ENCODE results near the gene EVI5.
A peak's percentile ranks its signal among the peaks of the same experiment; 100 is the strongest.
"Not testable (repeated sequence)": the region's sequence is repeated elsewhere in the genome, so short reads cannot be mapped to it uniquely, and the experiment has no call there.

Gene EVI5

DNA sequence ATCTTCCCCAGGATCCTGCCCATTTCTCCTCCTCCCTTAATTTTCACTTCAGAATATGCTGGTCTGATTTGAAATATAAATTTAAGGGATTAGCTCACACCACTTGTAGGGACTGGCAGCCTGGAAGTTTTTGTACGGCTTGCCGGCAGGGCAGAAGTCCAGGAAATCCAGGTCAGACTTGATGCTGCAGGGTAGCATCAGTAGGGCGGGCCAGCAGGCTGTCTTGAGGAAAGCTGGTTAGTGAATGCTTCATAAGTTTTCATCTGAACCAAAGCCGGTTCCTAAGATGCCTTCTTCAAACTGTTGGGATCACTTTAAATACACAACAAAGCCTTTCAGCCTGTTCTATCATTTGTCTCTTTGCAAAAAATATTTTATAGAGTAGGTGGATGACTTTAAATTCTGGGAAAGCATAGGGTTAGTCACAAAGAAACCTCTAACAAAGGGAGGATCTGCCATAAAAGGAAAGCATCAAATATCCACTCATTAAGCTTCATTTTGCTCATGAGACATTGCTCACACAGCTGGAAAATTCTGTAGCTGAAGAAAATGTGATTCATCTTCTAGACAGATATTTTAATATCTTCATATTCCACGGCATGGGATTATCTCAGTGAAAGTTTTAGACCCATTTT is 207.5 kb downstream of the EVI5 start:
- peak in 21 of 51 donors; percentile 0 to 32 (median 6) for DNase-seq

DNA sequence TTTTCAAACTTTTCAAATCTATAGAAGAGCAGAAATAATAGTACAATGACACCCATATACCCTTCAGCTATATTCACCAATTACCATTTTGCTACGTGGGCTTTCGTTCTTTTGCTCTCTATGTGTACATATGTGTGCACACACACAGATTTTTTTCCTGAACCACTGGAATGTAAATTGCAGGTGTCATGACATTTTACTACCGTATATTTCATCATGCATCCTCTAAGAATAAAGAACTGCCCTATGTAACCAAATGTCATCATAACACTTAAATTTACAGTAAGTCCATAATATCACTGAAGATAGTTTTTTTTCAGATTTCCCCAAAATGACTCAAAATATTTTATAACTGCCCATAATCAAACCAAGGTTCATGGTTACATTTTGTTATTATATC is 209.8 kb downstream of the EVI5 start:
- no peak for DNase-seq

DNA sequence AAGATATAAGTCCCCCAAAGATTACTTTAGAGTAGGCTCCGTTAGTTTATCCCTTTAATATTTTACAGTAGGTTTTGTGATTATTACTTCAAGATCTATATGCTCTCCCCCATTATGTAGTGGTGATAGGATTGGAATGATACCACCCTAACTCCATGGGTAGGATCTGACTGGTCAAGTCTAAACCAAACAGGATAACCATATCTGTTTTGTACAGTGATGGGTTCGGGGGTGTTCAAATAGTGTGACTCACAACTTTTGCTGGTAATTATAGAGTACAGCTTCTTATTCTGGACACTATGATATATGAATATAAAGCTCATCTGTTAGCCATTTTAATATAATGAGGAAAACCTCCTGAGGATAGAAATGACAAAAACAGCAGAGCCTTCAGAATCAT is 212.4 kb downstream of the EVI5 start:
- no peak for DNase-seq

DNA sequence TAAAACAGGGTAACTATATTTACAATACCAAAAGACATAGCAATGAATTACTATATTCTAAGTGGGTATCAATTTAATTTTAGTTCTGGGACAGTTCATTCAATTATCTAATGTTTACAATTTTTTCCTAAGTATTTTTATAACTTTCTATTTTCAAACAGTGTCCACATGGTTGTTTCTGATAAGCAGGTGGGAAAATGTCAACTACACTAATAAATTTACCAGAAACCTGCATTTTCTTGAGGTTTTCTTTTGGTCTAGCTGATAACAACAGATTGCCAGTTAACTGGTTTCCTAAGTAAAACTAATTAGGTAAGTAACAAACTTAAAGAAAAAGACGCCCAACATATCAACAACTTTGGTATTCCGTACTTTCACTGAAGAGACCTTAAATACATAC is 213.3 kb downstream of the EVI5 start:
- DNase-seq, result no peak

DNA sequence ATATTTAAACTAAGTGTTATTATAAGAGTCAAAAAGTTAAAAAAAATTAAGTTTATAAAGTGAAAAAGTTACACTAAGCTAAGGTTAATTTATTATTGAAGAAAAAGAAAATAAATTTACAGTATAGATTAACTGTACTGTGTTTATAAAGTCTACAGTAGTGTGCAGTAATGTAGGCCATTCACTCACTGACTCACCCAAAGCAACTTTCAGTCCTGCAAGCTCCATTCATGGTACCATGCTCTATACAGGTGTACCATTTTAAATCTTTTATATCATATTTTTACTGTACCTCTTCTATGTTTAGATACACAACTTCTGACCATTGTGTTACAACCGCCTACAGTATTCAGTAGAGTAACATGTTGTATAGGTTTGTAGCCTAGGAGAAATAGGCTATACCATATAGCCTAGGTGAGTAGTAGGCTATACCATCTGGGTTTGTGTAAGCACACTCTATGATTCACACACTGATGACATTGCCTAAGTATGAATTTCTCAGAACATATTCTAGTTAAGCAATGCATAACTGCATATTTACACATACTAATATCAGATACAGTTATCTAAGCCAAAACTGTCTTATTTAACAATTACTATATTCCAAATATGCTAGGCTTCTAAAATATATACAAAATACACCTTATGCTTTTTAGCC is 217.6 kb downstream of the EVI5 start:
- DNase-seq, result no peak

DNA sequence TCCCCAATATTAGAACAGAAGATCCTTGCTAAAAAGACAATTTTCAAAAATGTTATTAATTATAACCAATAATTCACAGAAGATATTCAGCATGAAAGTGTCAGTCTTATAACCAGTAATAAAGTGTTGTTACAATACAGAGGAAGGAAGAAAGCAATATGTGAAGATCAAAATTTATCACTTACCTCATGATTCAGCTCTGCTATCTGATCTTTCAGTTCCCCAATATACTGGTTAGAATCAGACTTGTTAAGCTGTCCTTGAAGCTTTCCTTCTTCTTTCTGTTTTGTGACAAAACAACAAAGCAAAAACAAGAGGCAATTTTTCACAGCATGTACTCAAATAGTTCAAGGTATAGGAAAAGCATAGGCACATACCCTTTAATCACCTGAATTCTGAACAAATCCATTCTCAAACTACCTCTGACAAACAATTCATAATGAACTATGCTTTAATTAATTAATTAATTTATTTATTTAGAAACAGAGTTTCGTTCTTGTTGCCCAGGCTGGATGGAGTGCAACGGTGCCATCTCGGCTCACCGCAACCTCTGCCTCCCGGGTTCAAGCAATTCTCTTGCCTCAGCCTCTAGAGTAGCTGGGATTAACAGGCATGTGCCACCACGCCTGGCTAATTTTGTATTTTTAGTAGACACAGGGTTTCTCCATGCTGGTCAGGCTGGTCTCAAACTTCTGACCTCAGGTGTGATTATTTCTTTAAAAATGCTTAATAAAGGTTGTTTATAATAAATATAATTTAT is 221.3 kb downstream of the EVI5 start:
- DNase-seq, result no peak

DNA sequence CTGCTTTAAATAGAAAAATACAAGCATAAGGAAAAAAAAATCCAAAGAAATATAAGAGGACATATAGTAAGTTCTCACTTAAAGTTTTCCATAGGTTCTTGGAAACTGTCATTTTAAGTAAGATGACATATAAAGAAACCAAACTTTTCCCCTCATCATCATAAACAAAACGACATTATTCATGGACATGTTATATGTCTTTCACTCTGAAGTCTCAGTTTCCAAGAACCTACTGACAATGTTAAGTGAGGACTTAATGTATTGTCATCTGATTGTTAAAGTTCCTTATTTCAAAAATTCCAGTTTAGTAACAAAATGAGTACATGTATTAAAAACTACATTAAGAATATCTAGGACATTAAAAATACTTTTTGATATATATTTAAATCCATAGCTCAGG is 228.6 kb downstream of the EVI5 start:
- DNase-seq, result no peak

DNA sequence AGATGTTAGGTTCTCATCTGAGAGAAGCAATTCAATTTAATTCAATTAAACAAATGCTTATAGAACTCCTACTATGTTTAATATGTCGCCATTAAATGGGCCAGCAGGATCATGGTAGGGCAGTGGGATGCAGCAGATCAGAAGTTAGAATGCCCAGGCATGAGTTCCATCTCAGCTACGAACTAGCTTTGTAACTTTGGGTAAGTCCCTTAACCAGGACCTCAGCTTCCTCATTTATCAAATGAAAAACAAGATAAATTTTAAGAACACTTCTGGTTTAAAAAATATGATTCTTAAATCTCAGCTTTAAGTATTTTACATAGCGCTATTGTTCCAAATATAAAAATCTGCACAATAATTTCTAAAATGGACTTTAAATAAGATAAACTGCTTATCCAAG is 230.7 kb downstream of the EVI5 start:
- no peak for DNase-seq

DNA sequence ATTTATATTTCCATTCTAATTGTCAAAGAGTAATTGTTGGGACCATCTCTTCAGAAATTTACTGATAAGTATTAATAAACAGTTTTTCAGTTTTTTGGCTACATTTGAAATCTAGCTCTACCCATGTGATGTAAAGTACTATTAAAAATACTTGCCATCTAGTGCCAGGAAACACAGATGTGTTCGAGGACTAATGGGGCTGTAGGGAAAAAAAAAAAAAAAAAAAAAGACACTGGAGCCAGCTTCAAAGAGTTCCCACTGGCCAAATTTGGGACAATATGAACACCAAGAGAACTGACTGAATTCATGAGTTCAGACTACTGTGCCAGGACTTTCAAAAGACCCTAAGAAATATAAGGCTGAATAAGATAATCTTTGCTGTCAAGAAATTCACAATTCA is 233.0 kb downstream of the EVI5 start:
- no peak for DNase-seq

DNA sequence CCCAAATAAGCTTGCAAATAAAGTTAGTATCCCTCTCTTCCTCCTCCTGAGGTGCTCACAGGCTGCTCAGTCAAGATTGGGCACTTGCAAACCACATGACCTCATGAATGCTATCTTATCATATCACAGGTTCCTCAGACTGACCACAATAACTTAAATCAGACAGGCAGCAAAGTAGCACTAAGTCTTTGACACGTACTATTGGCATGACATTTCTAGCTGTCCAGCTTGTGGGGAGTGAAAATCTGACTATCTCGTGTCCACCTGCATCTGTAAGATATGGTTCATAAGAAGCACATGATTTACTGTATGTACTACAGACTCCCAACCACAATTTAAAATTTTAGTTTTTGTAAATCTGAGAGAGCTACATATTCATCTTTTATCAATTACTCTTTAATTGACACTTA is 240.1 kb downstream of the EVI5 start:
- DNase-seq, result no peak

DNA sequence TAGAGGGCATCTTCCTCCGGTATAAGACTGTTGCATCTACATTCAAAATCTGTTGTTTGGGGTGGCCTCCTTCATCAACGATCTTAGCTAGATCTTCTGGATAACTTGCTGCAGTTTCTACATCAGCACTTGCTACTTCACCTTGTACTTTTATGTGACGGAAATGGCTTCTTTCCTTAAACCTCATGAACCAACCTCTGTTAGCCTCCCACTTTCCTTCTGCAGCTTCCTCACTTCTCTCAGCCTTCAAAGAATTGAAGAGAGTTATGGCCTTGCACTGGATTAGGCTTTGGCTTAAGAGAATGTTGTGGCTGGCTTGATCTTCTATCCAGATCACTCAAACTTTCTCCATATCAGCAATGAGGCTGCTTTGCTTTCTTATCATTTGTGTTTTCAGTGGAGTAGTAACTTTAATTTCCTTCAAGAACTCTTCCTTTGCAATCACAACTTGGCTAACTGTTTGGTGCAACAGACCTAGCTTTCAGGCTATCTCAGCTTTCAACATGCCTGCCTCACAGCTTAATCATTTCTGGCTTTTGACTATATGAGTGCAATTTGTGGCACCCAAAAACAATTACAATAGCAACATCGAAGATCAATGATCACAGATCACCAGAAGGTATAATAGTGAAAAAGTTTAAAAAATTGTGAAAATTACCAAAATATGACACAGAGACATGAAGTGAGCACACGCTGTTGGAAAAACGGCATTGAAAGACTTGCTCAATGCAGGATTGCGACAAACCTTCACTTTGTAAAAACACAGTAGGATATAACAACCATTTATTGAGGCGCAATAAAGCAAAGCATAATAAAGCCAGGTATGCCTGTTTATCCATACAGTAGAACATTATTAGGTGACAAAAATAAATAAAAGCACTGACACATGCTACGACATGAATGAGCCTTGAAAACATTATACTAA is 241.5 kb downstream of the EVI5 start:
- no peak for DNase-seq

DNA sequence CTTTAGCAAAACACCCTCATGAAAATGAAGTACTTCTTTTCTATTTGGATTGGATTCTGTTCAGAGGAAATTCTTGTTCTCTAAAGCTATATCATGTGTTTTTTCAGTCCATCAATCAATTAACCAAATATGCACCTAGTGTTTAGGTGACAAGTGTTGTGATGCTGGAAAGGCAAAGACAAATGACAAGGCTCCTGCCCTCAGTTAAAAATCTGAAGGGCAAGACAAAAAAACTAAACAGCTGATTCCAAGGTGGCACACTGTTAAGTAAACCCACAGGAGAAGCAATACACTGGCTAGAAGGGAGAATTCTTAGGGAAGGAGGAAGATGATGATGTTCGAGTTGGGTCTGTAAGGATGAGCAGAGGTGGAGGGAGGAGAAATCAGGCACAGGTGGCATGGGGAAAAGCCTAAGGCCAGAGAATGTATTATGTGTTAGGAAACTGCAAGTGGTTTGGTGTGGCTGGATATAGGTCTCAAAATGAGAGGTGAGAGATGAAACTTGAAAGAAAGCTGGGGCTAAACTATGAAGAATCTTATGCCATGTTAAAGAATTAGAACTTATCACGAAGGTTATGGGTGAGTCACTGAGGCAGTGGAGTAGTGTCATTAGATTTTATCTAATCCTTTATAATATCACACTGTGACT is 246.4 kb downstream of the EVI5 start:
- DNase-seq, result no peak

DNA sequence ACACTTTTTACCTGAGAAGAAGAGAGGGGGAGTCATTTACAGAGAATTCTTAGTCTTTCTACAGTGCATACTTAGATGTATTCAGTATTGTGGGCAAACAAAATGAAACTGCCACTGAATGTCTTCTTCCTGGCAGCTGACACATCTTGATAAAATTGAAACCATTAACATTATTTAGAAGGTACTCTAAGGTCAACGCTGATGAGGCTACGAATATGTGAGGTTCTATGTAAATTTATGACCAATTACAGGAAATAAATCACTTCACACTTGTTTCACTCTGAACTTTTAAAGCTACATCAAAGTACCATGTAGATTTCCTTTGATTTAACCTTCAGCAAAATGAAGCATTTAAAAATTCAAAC is 246.9 kb downstream of the EVI5 start:
- DNase-seq, result no peak

DNA sequence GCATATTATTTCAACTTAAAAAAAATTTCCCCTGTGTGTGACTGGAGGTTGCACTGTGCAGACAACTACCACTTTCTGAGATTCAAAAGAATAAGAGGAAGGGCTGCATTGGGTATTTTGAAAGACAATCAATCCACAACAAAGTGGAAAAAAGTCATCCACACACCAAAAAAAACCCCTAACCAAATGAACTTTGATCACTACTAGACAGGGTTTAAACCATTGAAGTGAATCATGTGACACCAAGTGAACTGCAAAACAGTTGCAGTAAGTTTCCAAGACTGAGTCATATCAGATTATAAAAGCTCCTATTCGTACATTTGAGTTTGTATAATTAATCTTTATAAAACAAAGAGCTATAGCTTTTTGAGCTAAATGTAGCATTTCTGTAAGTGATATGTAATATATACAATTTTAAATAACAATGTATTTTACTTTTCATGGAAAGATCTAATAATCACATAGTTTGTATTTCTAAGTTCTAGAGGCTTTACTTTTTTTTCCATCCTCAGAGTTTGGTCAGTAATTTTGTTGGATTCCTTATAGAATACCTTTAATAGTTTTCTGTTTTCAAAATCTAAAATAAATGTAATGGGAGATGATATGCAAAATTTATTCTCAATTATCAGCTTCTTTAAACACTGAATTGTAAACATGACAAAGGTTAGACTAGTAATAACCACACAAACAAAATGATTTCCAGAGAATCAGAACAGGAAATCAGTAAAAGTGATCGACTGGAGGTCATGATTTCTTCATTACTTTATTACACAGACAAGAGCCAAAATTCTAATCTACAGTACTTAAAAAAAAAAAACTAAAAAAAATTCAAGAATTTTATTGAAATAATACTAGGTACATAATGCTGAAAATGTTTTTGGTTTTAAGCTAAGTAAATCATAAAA is 247.7 kb downstream of the EVI5 start:
- no peak for DNase-seq

DNA sequence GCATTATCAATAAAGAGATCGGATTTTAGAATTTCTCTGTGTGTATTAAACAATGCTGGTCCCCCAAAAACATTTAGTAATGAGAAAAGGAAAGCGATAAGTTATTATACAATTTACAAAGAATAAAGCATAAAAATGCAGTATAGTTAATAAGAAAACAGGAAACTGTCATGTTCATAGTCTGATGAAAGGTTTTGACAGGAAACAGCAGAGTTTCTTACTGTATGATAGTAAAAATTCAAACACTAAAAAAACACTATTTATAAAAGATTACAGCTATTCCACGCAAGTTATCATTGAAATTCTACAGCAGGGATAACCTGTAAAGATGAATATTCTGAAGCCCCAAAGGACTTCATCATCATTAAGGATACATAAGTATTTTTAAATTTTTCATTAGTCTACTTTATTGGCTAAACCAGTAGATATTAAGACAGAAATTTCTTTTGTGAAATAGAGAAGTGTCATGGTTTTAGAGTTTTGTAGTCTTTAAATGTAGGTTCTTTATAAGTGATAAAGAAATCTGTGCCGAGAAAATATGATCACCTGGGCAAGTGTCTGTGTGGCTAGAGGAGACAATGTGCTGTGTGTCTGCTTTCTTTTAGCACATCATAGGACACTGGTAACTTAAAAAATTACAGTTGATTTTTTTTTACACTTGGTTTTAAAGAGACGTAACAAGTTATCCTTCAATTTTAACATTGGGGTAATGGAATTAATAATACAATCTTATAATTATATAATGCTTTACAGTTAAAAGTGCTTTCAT is 248.5 kb downstream of the EVI5 start:
- no peak for DNase-seq

DNA sequence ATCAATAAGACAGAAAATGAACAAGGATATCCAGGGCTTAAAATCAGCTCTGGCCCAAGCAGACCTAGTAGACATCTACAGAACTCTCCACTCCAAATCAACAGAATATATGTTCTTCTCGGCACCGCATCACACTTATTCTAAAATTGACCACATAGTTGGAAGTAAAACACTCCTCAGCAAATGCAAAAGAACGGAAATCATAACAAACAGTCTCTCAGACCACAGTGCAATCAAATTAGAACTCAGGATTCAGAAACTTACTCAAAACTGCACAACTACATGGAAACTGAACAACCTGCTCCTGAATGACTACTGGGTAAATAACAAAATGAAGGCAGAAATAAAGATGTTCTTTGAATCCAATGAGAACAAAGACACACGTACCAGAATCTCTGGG is 252.5 kb downstream of the EVI5 start:
- not testable (repeated sequence) for DNase-seq

DNA sequence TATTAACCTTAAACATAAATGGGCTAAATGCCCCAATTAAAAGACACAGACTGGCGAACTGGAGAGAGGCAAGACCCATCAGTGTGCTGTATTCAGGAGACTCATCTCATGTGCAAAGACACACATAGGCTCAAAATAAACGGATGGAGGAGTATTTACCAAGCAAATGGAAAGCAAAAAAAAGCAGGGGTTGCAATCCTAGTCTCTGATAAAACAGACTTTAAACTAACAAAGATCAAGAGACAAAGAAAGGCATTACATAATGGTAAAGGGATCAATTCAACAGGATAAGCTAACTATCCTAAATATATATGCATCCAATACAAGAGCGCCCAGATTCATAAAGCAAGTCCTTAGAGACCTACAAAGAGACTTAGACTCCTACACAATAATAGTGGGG is 253.0 kb downstream of the EVI5 start:
- DNase-seq, result not testable (repeated sequence)

DNA sequence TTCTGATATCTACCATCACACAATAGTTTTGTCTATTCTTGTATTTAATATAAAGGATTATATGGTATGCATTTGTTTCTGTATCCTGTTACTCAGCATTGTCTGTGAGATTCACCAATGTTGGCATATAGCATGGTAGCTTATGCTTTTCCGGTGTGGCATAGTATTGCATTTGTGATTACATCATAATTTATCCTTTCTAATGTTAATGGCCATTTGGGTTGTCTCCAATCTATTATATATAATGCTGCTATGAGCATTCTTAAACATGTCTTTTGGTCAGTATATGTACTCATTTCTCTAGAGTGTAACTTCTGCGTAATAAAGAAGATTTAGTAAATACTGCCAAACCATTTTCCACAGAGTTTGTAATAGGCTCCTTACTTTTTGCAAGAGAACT is 257.2 kb downstream of the EVI5 start:
- no peak for DNase-seq

DNA sequence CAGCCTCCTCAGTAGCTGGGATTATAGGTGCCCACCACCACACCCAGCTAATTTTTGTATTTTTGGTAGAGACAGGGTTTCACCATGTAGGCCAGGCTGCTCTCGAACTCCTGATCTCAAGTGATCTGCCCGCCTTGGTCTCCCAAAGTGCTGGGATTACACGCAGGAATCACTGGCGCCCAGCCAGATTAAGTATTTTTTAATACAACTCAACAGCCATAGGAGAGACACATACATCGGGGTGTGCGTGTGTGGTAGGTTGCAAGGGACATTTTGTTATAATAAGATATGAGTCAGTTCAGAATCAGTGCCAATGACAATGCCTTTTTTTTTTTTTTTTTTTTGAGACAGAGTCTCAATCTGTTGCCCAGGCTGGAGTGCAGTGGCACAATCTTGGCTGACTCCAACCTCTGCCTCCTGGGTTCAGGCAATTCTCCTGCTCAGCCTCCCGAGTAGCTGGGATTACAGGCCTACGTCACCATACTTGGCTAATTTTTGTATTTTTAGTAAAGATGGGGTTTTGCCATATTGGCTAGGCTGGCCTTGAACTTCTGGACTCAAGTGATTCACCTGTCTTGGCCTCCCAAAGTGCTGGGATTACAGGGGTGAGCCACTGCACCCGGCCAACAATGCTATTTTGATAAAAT is 259.8 kb downstream of the EVI5 start:
- DNase-seq, result not testable (repeated sequence)
